GM21529 (cell line): ENCODE measurements around the gene PI16.
"Not testable (repeated sequence)": the region's sequence is repeated elsewhere in the genome, so short reads cannot be mapped to it uniquely, and the experiment has no call there.

Source experiments
- ATAC-seq: cut with Tn5 transposase; IDR thresholded peaks from one replicate; pipeline ENCODE4 v1.9.1; 2021; ENCODE audit not compliant: unreplicated experiment

The PI16 gene

GRCh38 chr6:36971921-36972673, 17.6 kb downstream of the PI16 start:
- no peak for ATAC-seq

DNA sequence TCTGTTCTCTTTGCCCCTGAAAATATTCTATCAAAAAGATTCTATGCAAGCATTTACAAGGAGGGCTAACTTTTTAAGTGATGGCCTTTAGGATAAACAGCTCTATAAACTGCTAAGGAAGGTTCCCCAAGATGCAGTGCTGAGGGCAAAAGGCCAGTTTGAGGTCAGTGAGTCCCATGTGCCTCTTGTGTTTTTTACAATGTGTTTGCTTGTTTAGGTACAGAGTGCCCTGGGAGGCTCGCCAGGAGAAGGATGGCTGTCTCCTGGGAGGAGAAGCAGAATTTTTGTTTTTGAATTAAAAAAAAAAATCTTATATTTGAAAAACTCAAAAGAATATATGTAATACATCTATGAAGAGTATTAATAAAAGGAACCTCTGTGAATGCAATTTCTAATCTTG, 18.7 kb downstream of the PI16 start:
- ATAC-seq: no peak

- no peak for ATAC-seq
These were observed 19.1 kb downstream of the PI16 start for GRCh38 chr6:36973647-36974046.

GRCh38 chr6:36975231-36976006, 20.9 kb downstream of the PI16 start:
- no peak for ATAC-seq

DNA sequence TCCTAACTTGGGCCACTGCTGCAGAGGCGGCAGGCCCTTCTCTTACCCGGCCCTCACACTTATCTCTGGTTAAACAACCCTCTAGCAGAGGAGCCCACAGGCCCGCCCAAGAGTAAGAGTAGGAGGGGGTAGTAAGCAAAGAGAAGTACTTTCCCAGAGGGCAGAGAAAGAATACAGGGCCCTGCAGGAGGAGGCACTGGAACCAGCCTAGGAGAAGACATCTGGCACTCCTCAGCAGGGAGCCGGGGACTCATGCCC, 21.4 kb downstream of the PI16 start:
- no peak for ATAC-seq

- no peak for ATAC-seq
These were observed 22.0 kb downstream of the PI16 start for GRCh38 chr6:36976509-36976908.

DNA sequence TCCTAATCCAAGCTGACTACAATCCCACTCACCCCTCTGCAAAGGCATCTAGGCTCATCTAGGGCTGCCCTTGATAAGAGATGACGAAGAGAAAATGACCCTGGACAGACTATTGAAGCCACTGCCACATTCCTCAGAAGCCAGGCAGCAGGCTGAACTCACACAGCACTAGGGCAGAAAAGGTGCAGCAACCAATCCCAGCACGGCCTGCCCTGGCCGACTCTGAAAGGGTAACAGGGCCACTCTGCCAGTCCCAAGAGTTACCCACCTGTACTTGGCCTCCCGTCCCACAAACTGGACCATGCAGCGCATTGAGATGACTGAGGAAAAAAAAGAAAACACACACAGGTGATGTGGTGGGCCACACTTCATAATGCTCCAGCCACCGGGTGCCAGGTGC, 22.4 kb downstream of the PI16 start:
- ATAC-seq: no peak

- no peak for ATAC-seq
These were observed 23.0 kb downstream of the PI16 start for GRCh38 chr6:36977470-36977941.

DNA sequence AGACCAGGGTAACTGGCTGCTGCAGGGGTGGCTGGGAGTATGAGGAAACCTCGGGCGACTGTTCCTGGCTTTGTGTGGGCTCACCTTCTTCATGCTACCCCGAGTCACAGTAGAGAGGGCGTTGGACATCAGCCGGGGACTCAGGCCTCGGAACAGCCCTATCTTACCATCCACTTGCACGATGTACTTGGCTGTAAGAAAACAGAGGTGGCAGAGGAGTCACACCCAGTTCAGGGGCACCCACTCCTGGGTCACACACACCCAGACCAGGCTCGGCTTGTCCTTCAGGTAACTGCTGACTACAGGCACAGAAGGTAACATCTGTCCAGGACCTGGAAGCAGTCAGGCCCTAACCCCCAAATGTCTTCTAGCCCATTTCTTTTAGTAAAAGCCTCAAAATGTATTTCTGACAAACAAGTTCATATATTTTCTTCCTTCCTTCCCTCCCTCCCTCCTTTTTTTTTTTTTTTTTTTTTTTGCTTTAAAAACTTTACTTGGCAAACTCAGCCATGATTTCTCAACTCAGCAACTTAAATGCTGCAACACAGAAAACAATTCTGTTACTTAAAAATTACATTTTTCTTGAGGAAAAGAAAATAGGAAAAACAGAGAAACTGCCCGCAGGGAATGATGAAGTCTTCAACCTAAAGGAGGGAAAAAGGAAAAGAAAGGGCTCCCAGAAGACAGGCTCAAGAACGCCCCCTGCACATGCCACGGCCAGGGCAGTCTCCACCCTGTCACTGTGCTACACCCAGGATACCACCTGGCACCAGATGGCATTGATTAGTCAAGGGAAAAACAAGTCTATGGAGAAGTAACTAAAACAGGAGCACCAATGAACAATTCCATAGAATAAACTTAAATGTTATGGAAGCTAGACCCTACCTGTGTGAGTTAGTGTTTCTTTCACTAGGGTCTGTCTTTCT, 24.1 kb downstream of the PI16 start:
- ATAC-seq: no peak

DNA sequence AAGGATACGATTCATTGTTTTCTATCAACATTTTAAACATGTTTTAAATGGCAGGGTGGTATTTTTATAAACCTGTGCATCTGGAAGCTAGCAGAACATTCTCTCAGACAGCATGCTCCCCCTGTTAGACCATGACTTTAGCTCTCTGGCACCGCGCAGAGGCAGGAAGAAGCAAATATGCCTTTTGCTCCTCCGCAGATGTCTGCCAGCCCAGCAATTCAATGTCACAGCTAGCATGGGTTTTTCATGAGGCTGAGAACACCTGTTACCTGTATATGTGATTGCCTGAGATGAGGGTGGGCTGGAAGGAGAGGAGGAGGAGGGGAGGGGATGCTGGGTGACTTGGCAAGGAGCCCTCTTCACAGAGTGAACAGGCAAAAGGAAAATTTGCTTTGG, 24.8 kb downstream of the PI16 start:
- ATAC-seq: no peak

- ATAC-seq: no peak
These were observed 25.6 kb downstream of the PI16 start for GRCh38 chr6:36980129-36980528.

DNA sequence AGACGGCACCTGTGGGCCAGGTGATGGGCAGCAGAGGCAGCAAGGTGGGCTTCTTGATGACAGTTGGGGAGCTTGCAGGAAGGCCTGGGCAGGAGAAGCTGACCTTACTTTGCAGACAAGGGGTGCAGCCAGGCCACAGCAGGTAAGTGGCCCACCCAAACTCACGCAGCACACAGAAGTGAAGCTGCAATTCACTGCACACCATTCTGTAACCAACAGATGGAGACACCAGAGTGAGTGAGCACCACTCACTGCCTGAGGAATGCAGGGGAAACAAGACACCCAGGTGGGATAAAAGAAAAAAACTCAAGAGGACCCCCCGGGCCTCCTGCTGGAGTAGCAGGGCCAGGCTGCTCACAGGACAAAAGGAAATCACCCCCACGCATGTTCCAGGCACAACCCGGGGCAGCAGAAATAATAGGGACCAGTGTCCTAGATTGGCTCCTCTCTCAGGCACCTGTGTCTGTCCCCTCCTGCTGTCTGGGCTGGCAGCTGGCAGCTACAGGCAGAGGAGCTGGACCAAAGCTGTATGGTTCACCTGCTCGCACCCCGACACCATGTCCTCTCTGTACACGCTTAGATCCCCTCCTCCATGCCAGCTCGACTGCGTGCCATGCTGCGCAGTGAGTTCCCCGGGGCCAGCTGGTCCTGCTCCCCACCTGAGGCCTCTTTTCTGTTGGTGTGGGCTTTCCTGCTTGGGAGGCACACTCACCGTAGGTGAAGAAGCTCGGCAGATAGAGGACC, 26.5 kb downstream of the PI16 start:
- no peak for ATAC-seq

GRCh38 chr6:36983538-36983937, 29.0 kb downstream of the PI16 start:
- no peak for ATAC-seq

DNA sequence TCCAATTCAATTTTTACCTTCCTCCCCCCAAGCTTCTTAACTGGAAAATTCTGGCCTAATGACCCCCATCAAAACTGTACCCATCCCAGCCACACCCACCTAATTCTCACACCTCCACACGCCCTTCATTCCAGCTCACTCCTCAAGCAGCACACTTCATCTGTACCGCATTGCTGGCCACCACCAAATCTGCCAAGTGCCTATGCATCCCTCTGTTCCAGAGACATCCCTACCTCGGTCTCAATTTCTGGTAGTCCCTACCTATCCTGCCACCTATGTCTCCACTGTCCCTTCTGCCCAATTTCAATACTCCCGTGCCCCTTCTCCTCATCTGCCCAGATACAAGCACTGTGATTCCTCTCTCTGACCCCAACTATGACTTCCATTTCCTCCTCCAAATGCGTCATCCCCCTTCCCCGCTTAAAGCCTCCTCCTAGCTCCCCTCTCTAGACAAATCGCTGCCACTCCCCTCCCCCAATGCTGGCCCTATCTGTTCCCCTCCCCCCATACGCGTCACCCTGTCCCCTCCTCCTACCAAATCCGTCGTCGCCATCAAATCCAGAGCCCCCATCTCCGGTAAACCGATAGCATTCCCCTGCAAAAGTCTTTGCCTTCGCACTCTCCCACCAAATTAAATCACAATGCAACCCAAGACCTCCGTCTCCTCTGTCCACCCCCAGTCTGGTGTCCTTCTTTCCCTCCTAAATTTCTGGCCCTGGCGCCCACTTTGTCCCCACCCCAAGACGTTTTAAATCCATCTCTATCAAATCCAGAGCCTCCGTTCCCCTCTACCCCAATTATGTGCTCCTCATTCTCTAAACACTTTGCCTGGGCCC, 30.3 kb downstream of the PI16 start:
- no peak for ATAC-seq

GRCh38 chr6:36985417-36985807, 30.9 kb downstream of the PI16 start:
- ATAC-seq: no peak

DNA sequence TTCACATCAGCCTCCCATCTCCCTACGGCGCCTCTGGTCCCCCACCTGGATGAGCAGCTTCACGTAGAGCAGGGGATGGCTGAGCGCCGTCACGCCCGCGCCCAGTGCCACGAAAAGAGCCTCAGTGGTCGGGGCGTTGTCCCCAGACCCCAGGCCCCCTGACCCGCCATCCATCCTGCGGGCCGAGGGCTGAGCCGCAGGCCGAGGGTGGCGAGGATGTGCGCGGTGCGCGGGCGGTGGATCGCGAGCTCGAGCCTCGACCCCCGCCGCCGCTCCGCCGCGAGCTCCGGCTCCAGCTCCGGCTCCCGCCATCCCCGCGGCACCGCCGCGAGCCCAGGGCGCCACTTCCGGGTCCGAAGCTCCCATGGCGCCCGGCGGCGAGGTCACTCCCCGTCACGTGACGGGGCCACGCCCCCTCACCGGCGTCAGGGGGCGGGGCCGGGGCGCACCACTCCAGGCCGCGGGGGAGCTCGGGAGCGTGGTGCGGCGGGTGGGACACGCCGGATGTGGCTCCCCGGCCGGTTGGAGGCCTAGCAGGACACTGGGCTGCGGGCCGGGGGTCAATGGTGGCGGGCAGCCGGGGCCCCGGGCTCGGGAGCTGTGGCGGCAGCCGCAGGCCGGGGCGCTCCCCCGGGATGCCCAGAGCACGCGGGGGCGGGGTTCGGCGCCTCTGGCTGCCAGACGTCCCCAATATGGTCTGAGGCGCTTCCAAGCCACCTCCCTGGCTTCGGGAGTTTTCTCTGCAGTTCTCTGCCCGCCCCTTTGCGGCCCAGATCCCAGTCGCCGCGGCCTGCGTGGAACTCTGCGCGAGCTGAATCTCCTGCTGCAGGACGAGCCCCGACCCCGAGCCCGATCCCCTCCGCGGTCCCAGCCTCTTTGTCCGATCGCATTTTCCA, 31.5 kb downstream of the PI16 start, which contains the start of gene MTCH1:
Gene MTCH1 (minus strand): TSS at position 389 of the 896 bp plus-strand sequence. CDS start 23 bp downstream, at position 366.
- ATAC-seq: peak; percentile 82

- ATAC-seq: no peak
These were observed 32.1 kb downstream of the PI16 start for GRCh38 chr6:36986704-36987047.

DNA sequence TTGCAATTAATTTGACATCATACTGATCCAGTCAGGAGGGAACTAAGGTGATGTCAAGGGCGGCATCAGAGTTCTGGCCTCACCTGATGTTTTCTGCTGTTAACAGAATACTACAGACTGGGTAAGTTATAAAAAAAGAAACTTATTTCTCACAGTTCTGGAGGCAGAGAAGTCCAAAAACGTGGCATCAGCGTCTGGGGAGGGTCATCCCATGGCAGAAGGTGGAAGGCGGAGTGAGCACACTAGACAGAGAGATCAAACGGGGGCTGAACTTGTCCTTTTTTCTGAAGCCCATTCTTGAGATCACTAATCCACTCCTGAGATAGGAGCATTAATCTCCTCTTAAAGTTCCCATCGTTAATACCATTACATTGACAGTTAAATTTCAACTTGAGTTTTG, 34.7 kb downstream of the PI16 start:
- no peak for ATAC-seq

DNA sequence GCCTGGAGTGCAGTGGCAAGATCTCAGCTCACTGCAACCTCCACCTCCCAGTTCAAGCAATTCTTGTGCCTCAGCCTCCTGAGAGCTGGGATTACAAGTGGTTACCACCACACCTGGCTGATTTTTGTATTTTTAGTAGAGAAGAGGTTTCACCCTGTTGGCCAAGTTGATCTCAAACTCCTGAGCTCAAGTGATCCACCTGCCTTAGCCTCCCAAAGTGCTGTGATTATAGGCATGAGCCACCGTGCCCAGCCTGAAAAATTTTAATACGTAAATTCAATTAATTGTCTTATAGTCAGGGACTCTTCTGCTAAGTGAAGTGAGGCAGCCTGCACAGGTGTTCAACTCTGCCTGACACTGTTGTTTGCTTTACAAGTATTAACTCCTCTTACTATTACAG, 35.9 kb downstream of the PI16 start:
- not testable (repeated sequence) for ATAC-seq
